Adipose tissue (tissue), 3 donors: ENCODE results near the gene C12orf60. TPM values are rescaled to one million over a fixed set of nuclear protein-coding genes. Genes with fewer than 3 reads are reported as not detected.

Source experiments
- H3K27ac ChIP-seq: one replicate; pipeline ENCODE4 v1.5.1; 2013; ENCODE audit warnings: low read depth, low read length
- WGBS, 3 donors: extraction: QIAGEN DNeasy Blood & Tissue Kit; methylation state at CpG; one replicate each; pipeline ENCODE4 v1.1.7; 2013; 5-methylcytosine and 5-hydroxymethylcytosine counted together
- polyA plus RNA-seq, 3 donors: library from polyadenylated mRNA; stranded (reverse); fragments of 200-250 nt; gene quantifications; one replicate each; pipeline ENCODE4 v1.2.3, GENCODE V29; 2013
- donor health status: healthy with polysubstance abuse.
- donor health status: Bipolar disorder and iron deficiency.
- donor health status: healthy.

C12orf60 gene
- polyA plus RNA-seq, 3 donors, result 0.49 to 1.0 (median 0.82) TPM

DNA sequence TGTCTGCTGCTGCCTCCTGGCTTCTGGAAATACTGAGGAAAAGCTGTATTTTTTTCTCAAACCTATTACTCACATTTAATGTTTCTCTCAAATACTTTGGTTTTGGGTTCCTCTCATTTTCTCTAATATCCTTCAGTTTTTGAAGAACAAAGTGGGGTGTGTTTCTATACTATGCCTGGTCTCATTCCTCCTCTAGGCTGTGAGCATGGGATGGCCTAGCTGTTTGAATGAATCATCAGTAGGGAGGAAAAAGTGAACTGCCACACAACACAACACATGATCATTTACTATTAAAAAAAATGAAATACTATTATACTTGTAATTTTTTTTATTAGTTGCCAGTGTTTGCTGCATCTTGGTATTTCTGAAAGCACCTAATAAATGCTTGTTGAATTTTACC is 21.8 kb downstream of the C12orf60 start:
- no peak overlapping the region for H3K27ac ChIP-seq

DNA sequence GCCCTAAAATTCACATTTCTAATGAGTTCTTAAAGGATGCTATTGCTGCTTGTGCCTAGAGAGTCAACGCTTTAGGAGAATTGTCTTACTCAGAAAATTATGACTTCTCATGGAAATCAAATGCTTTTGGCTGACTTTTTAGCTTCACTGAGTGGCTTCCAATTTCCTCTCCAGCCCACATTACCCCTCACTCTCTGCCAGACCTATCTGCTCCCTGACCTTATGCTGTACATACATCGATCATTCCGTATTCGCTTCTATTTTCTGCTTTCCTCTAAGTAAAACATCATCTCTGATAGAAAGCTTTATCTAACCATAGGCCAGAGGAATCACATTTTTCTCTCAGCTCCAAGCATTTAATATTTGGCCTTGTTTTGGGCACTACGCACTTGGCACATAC is 23.0 kb downstream of the C12orf60 start:
- no peak overlapping the region for H3K27ac ChIP-seq
- 64 to 83% (median 69%) methylated on average over 5 of the region's 5 CpGs for WGBS, 3 donors

DNA sequence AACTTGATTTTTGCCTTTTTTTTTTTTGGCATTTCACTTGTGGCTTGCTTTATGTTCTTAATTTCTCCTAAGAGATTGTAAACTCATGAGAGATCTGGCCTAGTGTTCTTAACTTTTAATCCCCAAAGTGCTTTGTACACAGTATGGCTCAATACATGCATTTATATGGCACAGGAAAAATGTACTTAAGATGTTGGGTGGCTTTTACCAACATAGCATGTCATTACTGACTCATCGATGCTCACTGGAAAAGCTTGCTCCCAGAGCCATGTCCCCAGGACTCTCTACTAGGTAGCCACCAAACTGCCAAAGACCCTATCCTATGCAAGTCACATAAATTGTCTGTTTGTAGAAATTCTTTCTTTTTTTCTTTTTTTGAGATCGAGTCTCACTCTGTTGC is 23.6 kb downstream of the C12orf60 start:
- WGBS, 3 donors, result 89 to 90% (median 90%) methylated on average over 2 of the region's 2 CpGs
- no peak overlapping the region for H3K27ac ChIP-seq

DNA sequence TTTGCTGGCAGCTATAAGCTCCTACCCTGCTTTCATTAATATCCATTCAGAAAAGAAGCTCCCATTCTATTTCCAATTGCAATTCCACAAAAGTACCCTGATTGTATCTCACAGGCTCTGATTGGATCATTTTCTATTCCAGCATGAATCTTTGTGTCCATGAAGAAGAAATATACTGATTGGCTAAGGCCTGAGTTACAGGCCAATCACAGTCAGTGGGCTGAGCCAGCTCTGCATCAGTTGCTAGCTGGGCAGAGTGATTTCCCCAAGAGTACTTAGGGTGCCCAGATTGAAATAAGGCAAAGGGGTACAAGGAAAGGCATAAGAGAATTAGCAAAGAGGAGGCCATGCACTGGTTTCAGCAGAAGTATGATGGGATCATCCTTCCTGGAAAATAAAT is 25.4 kb downstream of the C12orf60 start:
- H3K27ac ChIP-seq, result no peak overlapping the region

DNA sequence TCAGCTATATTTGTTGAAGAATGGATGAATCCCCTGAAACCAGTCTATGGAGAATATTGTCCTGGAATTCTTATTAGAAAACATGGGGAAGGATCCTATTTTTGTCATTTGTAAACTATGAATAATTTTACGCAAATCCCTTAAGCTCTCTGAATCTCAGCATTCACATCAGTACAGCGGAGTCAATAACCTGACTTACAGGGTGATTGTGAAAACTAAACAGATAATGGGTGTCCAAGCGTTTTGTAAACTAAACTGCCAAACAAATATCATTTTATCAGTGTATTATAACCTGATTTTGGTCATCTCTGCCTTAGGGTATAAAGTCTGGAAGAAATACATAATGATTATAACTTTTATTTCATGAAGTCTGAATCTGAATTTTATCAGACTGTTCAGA is 29.9 kb downstream of the C12orf60 start:
- WGBS, 3 donors, result 88 to 89% (median 89%) methylated on average over 3 of the region's 3 CpGs
- H3K27ac ChIP-seq, result no peak overlapping the region

DNA sequence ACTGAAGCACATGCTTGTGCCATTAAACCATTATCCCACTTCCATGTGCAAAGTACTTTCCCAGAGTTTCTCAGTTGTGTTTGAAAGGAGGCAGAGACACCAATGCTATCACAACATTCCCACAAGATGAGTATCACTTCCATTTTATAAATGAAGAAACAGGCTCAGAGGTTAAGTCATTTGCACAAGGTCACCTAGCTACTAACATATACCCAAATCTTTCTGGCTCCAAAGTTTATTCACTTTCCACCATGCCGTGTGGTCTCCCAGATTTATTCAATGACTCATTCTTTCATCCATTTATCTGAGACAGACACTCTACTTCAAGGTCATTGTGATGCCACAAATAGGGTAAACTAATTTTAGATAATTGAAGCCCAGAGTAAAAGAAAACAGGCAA is 30.5 kb downstream of the C12orf60 start:
- no peak overlapping the region for H3K27ac ChIP-seq
- 10 to 59% (median 51%) methylated on average over 1 of the region's 1 CpG for WGBS, 3 donors

GRCh38 chr12:14834509-14834908 is 31.0 kb downstream of the C12orf60 start:
- H3K27ac ChIP-seq, result no peak overlapping the region

DNA sequence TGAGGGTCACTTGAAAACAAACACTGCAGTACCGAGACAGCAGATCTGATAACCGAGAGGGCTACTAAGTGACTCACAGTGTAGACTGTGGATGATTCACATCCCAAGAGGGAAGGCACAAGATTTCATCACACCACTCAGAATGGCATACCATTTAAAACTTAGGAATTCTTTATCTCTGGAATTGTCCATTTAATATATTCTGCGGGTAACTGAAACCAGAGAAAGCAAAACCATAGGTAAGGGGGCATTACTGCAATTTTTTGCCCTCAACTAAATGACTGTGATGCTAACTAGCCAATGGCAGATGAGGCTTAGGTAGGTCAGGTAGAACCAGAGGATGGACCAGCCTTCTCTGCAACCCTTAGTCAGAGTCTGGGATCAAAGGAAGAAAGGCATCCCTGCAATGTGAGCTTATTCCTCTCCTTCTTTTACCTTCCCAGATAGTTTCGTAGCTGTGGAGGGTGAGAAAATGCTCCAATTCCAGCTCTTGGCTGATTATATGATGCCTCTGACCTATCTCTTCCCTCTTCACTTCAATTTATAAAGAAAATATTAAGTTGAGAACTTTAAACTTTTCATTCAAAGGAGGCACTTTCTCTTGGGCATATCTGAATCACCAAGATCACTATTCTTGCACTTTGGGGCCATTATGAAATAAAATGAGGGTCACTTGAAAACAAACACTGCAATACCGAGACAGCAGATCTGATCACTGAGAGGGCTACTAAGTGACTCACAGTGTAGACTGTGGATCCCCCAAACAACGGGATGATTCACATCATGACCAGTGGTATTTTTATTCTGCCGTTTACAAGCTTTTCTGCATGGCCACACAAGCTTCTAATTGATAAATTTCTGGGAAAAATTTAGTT is 33.1 kb downstream of the C12orf60 start:
- 76 to 89% (median 80%) methylated on average over 7 of the region's 7 CpGs for WGBS, 3 donors
- no peak overlapping the region for H3K27ac ChIP-seq

GRCh38 chr12:14839262-14839661 is 35.8 kb downstream of the C12orf60 start:
- no peak overlapping the region for H3K27ac ChIP-seq
- WGBS, 3 donors, result 94 to 99% (median 97%) methylated on average over 1 of the region's 1 CpG

GRCh38 chr12:14840616-14841015 is 37.1 kb downstream of the C12orf60 start:
- no peak overlapping the region for H3K27ac ChIP-seq

GRCh38 chr12:14841761-14842160 is 38.3 kb downstream of the C12orf60 start:
- WGBS, 3 donors, result 24 to 55% (median 42%) methylated on average over 3 of the region's 3 CpGs
- no peak overlapping the region for H3K27ac ChIP-seq

More at GRCh38 chr12:14840616-14841015, 37.1 kb downstream of the C12orf60 start:
- WGBS, 3 donors, result 78 to 90% (median 90%) methylated on average over 4 of the region's 4 CpGs

DNA sequence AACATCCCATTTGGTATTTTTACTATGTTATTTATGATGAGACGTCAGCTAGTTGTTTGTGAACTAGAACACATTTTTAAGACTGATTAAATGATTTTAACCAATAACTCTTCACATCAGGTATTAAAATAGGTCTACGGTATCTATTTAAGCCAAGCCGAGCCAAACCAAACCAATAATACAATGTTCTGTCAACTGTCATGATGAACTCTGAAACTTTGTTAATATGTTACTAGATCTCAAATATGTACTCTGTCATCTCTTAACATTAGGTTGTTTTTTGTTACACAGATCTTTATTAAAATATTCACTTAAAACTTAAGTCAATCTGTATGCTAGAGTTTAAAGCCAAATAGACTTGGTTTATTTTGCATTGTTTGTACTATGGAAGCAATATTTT is 38.8 kb downstream of the C12orf60 start:
- 24 to 87% (median 82%) methylated on average over 3 of the region's 3 CpGs for WGBS, 3 donors
- H3K27ac ChIP-seq, result no peak overlapping the region

- 58 to 75% (median 66%) methylated on average over 10 of the region's 10 CpGs for WGBS, 3 donors
- H3K27ac ChIP-seq, result no peak within 1 kb of the TSS
Measured at GRCh38 chr12:14843425-14843887, 40.0 kb downstream of the C12orf60 start, which contains the start of gene ART4. Gene ART4 (minus strand): TSS chr12:14843526. CDS start chr12:14843113, 413 bp downstream.

DNA sequence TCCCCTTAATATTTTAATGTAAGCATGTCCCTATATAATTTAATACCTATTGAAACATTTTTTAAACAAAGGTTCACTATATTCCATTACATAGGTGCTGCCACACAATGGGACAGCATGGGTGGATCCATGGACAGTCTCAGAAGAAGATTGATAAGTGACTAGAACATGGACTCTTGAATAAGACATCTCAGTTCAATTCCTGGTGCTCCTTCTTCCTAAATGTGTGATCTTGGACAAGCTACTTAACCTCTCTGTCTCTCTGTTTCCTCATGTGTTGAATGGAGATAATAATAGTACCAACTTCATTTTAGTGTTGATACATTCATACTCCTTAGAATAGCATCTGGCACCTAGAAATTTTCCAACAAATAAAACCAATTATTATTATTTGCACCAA is 40.9 kb downstream of the C12orf60 start:
- H3K27ac ChIP-seq, result no peak overlapping the region

- WGBS, 3 donors, result 11 to 14% (median 13%) methylated on average over 3 of the region's 3 CpGs
Measured at GRCh38 chr12:14845350-14845750, 41.9 kb downstream of the C12orf60 start.

GRCh38 chr12:14846042-14846587 is 42.6 kb downstream of the C12orf60 start:
- H3K27ac ChIP-seq, result no peak overlapping the region
- WGBS, 3 donors, result 33 to 36% (median 34%) methylated on average over 3 of the region's 3 CpGs

More at GRCh38 chr12:14845350-14845750, 41.9 kb downstream of the C12orf60 start:
- H3K27ac ChIP-seq, result no peak overlapping the region

DNA sequence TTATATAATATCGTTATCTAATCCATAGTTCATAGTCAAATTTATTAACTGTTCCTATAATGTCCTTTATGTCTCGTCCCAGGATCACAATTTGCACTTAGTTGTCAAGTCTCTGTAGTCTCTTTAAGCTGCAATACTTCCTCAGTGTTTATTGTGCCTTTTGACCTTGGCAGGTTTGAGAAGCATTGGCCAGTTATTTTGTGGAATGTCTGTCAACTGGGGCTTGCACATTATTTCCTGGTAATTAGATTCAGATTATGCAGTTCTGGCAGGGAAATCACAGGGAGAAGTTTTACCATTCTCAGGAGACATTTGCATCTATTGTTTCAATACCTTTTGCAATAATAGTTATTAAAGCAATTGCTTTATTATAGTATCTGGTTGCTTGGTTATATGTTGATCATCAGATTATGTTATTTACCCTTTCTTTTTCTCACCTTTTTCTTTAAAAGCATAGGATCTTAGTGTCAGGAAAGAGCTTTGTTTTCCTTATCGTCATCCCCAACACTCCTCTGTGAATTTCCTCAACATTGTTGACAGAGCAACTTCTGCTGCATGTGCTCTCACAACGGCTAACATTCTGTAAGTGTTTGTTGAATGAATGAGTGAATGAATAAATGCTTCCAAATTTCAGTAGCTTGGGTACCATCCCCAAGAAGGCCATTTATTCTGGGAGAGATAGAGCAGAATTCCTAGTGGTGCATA is 43.6 kb downstream of the C12orf60 start:
- no peak overlapping the region for H3K27ac ChIP-seq
- WGBS, 3 donors, result 26 to 66% (median 41%) methylated on average over 4 of the region's 4 CpGs

DNA sequence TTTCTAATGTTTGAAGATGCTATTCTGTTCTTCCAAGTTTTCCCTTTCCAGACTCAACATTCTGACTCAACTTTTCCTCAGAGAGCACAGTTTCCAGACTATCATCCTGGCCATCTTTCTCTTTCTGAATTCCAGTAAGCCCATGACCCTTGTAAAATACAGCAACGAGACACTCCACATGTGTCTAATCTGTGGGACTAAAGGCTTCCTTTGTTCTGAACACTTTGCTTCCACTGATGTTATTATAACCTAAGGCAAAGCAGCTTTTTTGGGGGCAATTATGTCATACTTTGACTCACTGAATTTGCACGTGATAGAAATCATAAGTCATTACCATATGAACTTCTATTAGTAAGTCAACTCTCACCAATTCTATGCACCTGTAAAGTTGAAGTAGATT is 46.2 kb downstream of the C12orf60 start:
- H3K27ac ChIP-seq, result no peak overlapping the region
- WGBS, 3 donors, result 59 to 75% (median 66%) methylated on average over 2 of the region's 2 CpGs

DNA sequence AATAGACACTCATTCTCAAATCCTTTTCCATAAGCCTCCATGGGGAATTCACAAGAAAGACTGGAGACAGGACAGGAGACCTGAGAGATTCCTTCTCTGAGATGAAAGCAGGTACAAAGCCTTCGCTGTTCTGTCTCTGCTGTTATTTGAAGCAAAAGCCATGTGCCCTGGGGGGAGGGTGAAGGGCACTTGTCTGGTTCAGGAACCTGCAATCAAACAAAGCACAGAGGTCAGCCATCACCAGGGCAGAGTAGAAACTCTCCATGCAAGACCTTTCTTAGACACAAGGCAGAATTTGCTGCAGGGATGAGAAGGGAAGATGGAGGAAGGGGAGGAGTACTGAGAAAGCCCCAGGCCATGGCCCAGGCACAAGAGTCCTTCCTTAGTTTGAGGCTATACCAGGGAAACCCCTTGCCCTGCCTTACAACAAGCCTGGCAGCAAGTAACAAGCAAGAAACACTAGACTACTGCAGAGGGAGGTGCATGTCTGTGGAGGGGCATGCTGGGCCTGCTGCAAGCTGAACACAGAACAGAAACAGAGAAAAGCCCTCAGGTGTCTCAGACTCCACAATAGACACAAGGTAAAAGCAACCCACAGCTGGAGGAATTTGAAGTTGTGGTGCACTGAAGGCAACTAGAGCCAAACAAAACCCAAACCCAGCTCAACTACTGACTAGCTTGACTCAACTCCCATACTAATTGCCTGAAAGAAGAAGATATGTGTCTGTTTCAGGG is 47.6 kb downstream of the C12orf60 start:
- no peak overlapping the region for H3K27ac ChIP-seq
- 4 to 96% (median 95%) methylated on average over 1 of the region's 1 CpG for WGBS, 3 donors
